ENCODE measurements around the gene TLE1.

- TF ChIP-seq CTCF (IDR thresholded peaks at IDR 0.05; ENCODE audit: insufficient read depth, low read length) = no peak
- TF ChIP-seq POLR2AphosphoS5 (IDR thresholded peaks at IDR 0.05; ENCODE audit: low read depth) = no peak
These were observed at the start of gene TLE1 for GRCh38 chr9:81689343-81690175.
